SIG-M5 treated with dmso at 0.1 percent for 504 hours (cell line): ENCODE data around the gene CHML.
A peak's percentile ranks its signal among the peaks of the same experiment; 100 is the strongest.

Source experiments
- DNase-seq: peaks from one replicate; lab custom pipeline; 2025; ENCODE audit not compliant: unreplicated experiment; lab: John Stamatoyannopoulos, UW

The CHML gene

GRCh38 chr1:241624935-241625334 lies 15.2 kb downstream of the CHML start:
- DNase-seq = no peak

GRCh38 chr1:241622669-241623068 lies 17.5 kb downstream of the CHML start:
- no peak for DNase-seq

GRCh38 chr1:241617426-241617825 lies 22.7 kb downstream of the CHML start:
- no peak for DNase-seq

- DNase-seq = no peak
Measured at GRCh38 chr1:241615043-241615974, 24.9 kb downstream of the CHML start.

GRCh38 chr1:241614572-241614971 lies 25.6 kb downstream of the CHML start:
- DNase-seq = no peak

GRCh38 chr1:241614144-241614543 lies 26.0 kb downstream of the CHML start:
- DNase-seq = no peak

- no peak for DNase-seq
Measured at GRCh38 chr1:241612533-241613477, 27.4 kb downstream of the CHML start.

GRCh38 chr1:241611736-241612135 lies 28.4 kb downstream of the CHML start:
- DNase-seq = no peak

GRCh38 chr1:241611063-241611462 lies 29.1 kb downstream of the CHML start:
- peak; percentile 85 for DNase-seq

- no peak for DNase-seq
Measured at GRCh38 chr1:241610056-241610815, 29.9 kb downstream of the CHML start.

- no peak for DNase-seq
Measured at GRCh38 chr1:241608379-241609033, 31.7 kb downstream of the CHML start.

- no peak for DNase-seq
Measured at GRCh38 chr1:241607497-241607896, 32.7 kb downstream of the CHML start.

GRCh38 chr1:241606544-241606943 lies 33.6 kb downstream of the CHML start:
- DNase-seq = no peak

GRCh38 chr1:241605146-241605805 lies 34.9 kb downstream of the CHML start:
- peak; percentile 38 for DNase-seq

- no peak for DNase-seq
Measured at GRCh38 chr1:241603731-241604245, 36.4 kb downstream of the CHML start.

- peak; percentile 55 for DNase-seq
Measured at GRCh38 chr1:241600496-241600901, 39.7 kb downstream of the CHML start.

GRCh38 chr1:241598249-241598648 lies 41.9 kb downstream of the CHML start:
- DNase-seq = no peak

- no peak for DNase-seq
Measured at GRCh38 chr1:241596633-241597032, 43.5 kb downstream of the CHML start.

- DNase-seq = no peak
Measured at GRCh38 chr1:241593186-241593585, 47.0 kb downstream of the CHML start.
